HepG2 (cell line): ENCODE data around the gene PKP1. TPM values are rescaled to one million over a fixed set of nuclear protein-coding genes. Genes with fewer than 3 reads are reported as not detected.

ENCODE experiments used
- ATAC-seq: fragments of 200-7000 bp; cut with Tn5 transposase; 3 replicates; pipeline ENCODE4 v1.9.1; 2020; ENCODE audit warnings: mild to moderate bottlenecking, moderate library complexity
- BruUV-seq: library from RNA; stranded (reverse); fragments of 400-500 nt; replicated peaks from 2 replicates; lab custom pipeline; 2021; lab: Mats Ljungman, UMichigan
- CTCF ChIA-PET: fragments of 300-600 bp; formaldehyde crosslinking; extraction: SDS; loops from one replicate; lab custom pipeline; 2021; ENCODE audit warnings: low total read pairs, inconsistent platforms, low intra/inter-chr PET ratio; lab: Yijun Ruan, JAX
- POLR2A ChIA-PET: fragments of 350-600 bp; sonication (Branson Sonifier 250); formaldehyde crosslinking; loops from one replicate; lab custom pipeline; 2020; ENCODE audit warnings: antibody characterized with exemption, inconsistent platforms; lab: Yijun Ruan, JAX
- DNase-seq: peaks from one replicate; pipeline ENCODE4 v3.0.0-alpha.2; 2015; ENCODE audit warnings: low spot score
- FAIRE-seq: peaks from 3 replicates; lab custom pipeline; 2011; peaks lifted over from hg19 to GRCh38; lab: Jason Lieb, UNC
- H2AFZ ChIP-seq: one replicate; pipeline ENCODE4 v1.6.1; 2011; ENCODE audit warnings: low read length, inconsistent platforms
- H3K27ac ChIP-seq: fragments of 300-600 bp; 3 replicates; pipeline ENCODE4 v1.8.0; 2011; ENCODE audit warnings: mixed run types, mild to moderate bottlenecking, mixed read lengths, low read length, inconsistent platforms; ENCODE audit not compliant: insufficient read depth; ENCODE audit errors: extremely low read length
- H3K27me3 ChIP-seq, 2 experiments: fragments of 200-600 bp in 1 of 2; 2 replicates in 1 of 2; 3 replicates in 1 of 2; pipeline versions ENCODE4 v1.6.0 to v1.8.0; 2011; ENCODE audit warnings: low read length in 2 of 2, mild to moderate bottlenecking in 2 of 2, moderate library complexity in 2 of 2, inconsistent platforms in 1 of 2; ENCODE audit not compliant: insufficient read depth in 2 of 2, control insufficient read depth in 1 of 2
- H3K36me3 ChIP-seq, 2 experiments: fragments of 200-600 bp in 1 of 2; replicated peaks in 1 of 2; 2 replicates in 1 of 2; 3 replicates in 1 of 2; pipeline versions ENCODE4 v1.5.1 to v1.8.0; 2011; ENCODE audit warnings: low read length in 2 of 2, inconsistent platforms in 1 of 2; ENCODE audit not compliant: insufficient read depth in 2 of 2, control insufficient read depth in 1 of 2
- H3K4me1 ChIP-seq: 2 replicates; pipeline ENCODE4 v1.5.1; 2012; ENCODE audit warnings: low read length, inconsistent platforms; ENCODE audit not compliant: insufficient read depth
- H3K4me2 ChIP-seq: 2 replicates; pipeline ENCODE4 v1.6.0; 2011; ENCODE audit warnings: low read depth, low read length, inconsistent platforms
- H3K4me3 ChIP-seq, 3 experiments: fragments of 200-600 bp in 1 of 3; sonication (generic), shearing (Covaris generic) in 1 of 3; replicated peaks in 1 of 3; 2 replicates each; pipeline ENCODE4 v1.5.1; 2011 to 2016; ENCODE audit warnings: low read length in 3 of 3, inconsistent platforms in 2 of 3, low read depth in 2 of 3, mild to moderate bottlenecking in 2 of 3, control low read depth in 1 of 3, mixed read lengths in 1 of 3; ENCODE audit not compliant: insufficient read depth in 1 of 3
- H3K79me2 ChIP-seq: one replicate; pipeline ENCODE4 v1.6.1; 2011; ENCODE audit warnings: low read length, inconsistent platforms; ENCODE audit not compliant: insufficient read depth
- H3K9ac ChIP-seq: 2 replicates; pipeline ENCODE4 v1.6.0; 2011; ENCODE audit warnings: mild to moderate bottlenecking, low read depth, low read length, inconsistent platforms; ENCODE audit not compliant: insufficient read depth
- H3K9me3 ChIP-seq: 2 replicates; pipeline ENCODE4 v1.5.1; 2012; ENCODE audit warnings: mild to moderate bottlenecking, low read length
- H4K20me1 ChIP-seq: 2 replicates; pipeline ENCODE4 v1.6.0; 2011; ENCODE audit warnings: inconsistent platforms, mild to moderate bottlenecking, low read length, moderate library complexity; ENCODE audit not compliant: insufficient read depth
- AHDC1 ChIP-seq: sonication (generic); formaldehyde crosslinking; IDR thresholded peaks from 2 replicates; pipeline ENCODE4 v1.5.1; 2020; ENCODE audit warnings: mild to moderate bottlenecking, missing genetic modification reagents, borderline replicate concordance
- CTCF ChIP-seq: sonication (generic); formaldehyde crosslinking; IDR thresholded peaks from 2 replicates; pipeline ENCODE4 v1.5.0; 2020; ENCODE audit warnings: mild to moderate bottlenecking, missing genetic modification reagents, moderate library complexity
- SALL1 ChIP-seq: sonication (generic); formaldehyde crosslinking; IDR thresholded peaks from 2 replicates; pipeline ENCODE4 v1.8.0; 2022; ENCODE audit warnings: mild to moderate bottlenecking, missing genetic modification reagents
- YY1 ChIP-seq: IDR thresholded peaks from 2 replicates; pipeline ENCODE4 v1.6.1; 2011; ENCODE audit warnings: low read length, low read depth, moderate library complexity, mild to moderate bottlenecking; ENCODE audit not compliant: insufficient read depth, insufficient replicate concordance
- ZKSCAN1 ChIP-seq: fragments of 150-350 bp; IDR thresholded peaks from 2 replicates; pipeline ENCODE4 v1.6.1; 2014; ENCODE audit warnings: low read length
- ZNF747 ChIP-seq: sonication (generic); formaldehyde crosslinking; IDR thresholded peaks from 2 replicates; pipeline ENCODE4 v1.8.1; 2023; ENCODE audit warnings: missing genetic modification reagents, mild to moderate bottlenecking, borderline replicate concordance
- ZNF800 ChIP-seq: sonication (generic); formaldehyde crosslinking; IDR thresholded peaks from 2 replicates; pipeline ENCODE4 v1.4.0; 2020; ENCODE audit warnings: missing genetic modification reagents
- WGBS: methylation state at CpG from one replicate; pipeline ENCODE4 v1.1.6; 2017; ENCODE audit warnings: low lambda C conversion rate; 5-methylcytosine and 5-hydroxymethylcytosine counted together
- in situ Hi-C: cut with HindIII; loops from 2 replicates; pipeline ENCODE4 v1.10.0; 2017; ENCODE audit warnings: low pct_unique_long_range_greater_than_20kb; ENCODE audit not compliant: extremely low pct_ligation_motif_present
- intact Hi-C: fragments of 100-400 bp; cut with micrococcal nuclease; formaldehyde crosslinking; loops from one replicate; pipeline ENCODE4 v1.10.0; 2022; ENCODE audit not compliant: unreplicated experiment
- polyA plus RNA-seq, 8 experiments: library from polyadenylated mRNA; depleted of rRNA in 3 of 8; stranded (reverse) in 7 of 8; unstranded in 1 of 8; fragments of >200 nt; fragmentation: Illumina TruSeq in 4 of 8; extraction: Trizol in 4 of 8; gene quantifications; 2 replicates each; pipeline versions ENCODE4 v1.2.1 to v1.2.3, GENCODE V29; 2011 to 2016; ENCODE audit warnings: low read depth in 4 of 8, missing spikeins in 1 of 8, mixed read lengths in 1 of 8; ENCODE audit not compliant: insufficient read depth in 1 of 8
- total RNA-seq, 5 experiments: library from RNA; depleted of rRNA; stranded (reverse); fragments of >200 nt; fragmentation: Illumina TruSeq; extraction: Trizol; gene quantifications; 2 replicates each; pipeline ENCODE4 v1.2.3, GENCODE V29; 2016; ENCODE audit warnings: low read depth in 1 of 5

PKP1 gene
- total and polyA plus RNA-seq, 2 of the 13 experiments (the other 11 are each of a cell fraction or from before 2014, with no cell fraction given) = not detected

GRCh38 chr1:201259476-201260235 lies 23.6 kb upstream of the PKP1 start:
- TF ChIP-seq SALL1 (CRISPR knock-in tag) (no peak), ZNF800 (no peak), ZNF747 (CRISPR knock-in tag) (no peak), ZKSCAN1 (no peak)
- DNase-seq (no peak), ATAC-seq (no peak), FAIRE-seq (no peak)
- Histone ChIP-seq H2AFZ (no peak overlapping the region), H3K79me2 (no peaks in the 10 kb centered on the region), H3K4me1 (no peaks in the 10 kb centered on the region), H3K36me3 (no peaks in the 10 kb centered on the region), H3K4me3 (no peak overlapping the region), H3K27ac (no peak overlapping the region), H3K4me2 (no peak overlapping the region), H3K9me3 (no peaks in the 10 kb centered on the region), H3K9ac (no peak overlapping the region), H3K27me3 (peaks cover 3 to 20% of the 10 kb centered on the region in 2 experiments; a peak in 4 of 5 replicates), H4K20me1 (no peaks in the 10 kb centered on the region; the same call in 1 of the 2 replicates)
- no TSS peak for BruUV-seq
- POLR2A ChIA-PET = no interaction called here
- CTCF ChIA-PET = no interaction called here
- in situ Hi-C loops (loop anchor here (5.0 kb wide), 1 partner anchor 108 kb away; no protein-coding TSS in a partner anchor), intact Hi-C loops (no loop called here)
- 40% methylated on average over 3 of the region's 28 CpGs for WGBS

- H3K27ac ChIP-seq = no peak overlapping the region
- H3K9ac ChIP-seq = no peak overlapping the region
- H3K4me2 ChIP-seq = no peak overlapping the region
- H3K79me2 ChIP-seq = no peaks in the 10 kb centered on the region
- peaks cover 3 to 21% of the 10 kb centered on the region in 2 experiments; a peak in 4 of 5 replicates for H3K27me3 ChIP-seq
- CTCF ChIA-PET = no interaction called here
- no peaks in the 10 kb centered on the region for H3K9me3 ChIP-seq
- no peak overlapping the region for H3K4me3 ChIP-seq
- DNase-seq (no peak), ATAC-seq (no peak), FAIRE-seq (no peak)
- H4K20me1 ChIP-seq = no peaks in the 10 kb centered on the region
- in situ Hi-C loops (loop anchor here (5.0 kb wide), 1 partner anchor 107 kb away; no protein-coding TSS in a partner anchor), intact Hi-C loops (no loop called here)
- WGBS = 7% methylated on average over 9 of the region's 11 CpGs
- POLR2A ChIA-PET = no interaction called here
- H3K36me3 ChIP-seq = no peaks in the 10 kb centered on the region
- H3K4me1 ChIP-seq = no peaks in the 10 kb centered on the region
- H2AFZ ChIP-seq = no peak overlapping the region
- no TSS peak for BruUV-seq
- TF ChIP-seq CTCF (no peak), YY1 (no peak), AHDC1 (CRISPR knock-in tag) (no peak)
These were observed 23.1 kb upstream of the PKP1 start for GRCh38 chr1:201260236-201260590.
